Skin epidermis (tissue), 12 donors: ENCODE measurements around the gene SPTLC2.
"Not testable (repeated sequence)": the region's sequence is repeated elsewhere in the genome, so short reads cannot be mapped to it uniquely, and the experiment has no call there.

Experiments used
- H3K27ac ChIP-seq, 21 experiments: fragments of 200-600 bp; sonication (generic) in 11 of 21; one replicate each; pipeline ENCODE4 v1.5.0; 2020; ENCODE audit warnings: mild to moderate bottlenecking in 3 of 21, inconsistent platforms in 2 of 21, moderate library complexity in 2 of 21
- H3K4me3 ChIP-seq, 7 experiments: fragments of 200-600 bp; sonication (generic) in 2 of 7; one replicate each; pipeline ENCODE4 v1.5.0; 2020; ENCODE audit warnings: inconsistent platforms in 2 of 7, mild to moderate bottlenecking in 2 of 7, moderate library complexity in 1 of 7

SPTLC2 gene

DNA sequence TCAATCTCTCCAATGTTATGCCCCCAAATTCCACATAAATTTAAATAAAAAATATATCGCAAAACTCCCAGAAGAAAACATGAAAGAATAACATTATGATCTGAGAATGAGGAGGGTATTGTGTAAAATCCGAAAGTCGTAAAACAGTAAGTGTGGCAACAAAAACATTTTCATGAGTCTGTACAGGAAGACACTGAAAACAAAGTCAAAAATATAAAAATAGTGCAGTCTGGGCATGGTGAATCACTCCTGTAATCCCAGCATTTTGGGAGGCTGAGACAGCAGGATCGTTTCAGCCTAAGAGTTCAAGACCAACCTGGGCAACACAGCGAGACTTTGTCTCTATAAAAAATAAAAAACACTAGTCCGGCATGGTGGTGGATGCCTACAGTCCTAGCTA, 57.1 kb downstream of the SPTLC2 start:
- H3K4me3 ChIP-seq = no peak overlapping the region
- no peak overlapping the region for H3K27ac ChIP-seq

DNA sequence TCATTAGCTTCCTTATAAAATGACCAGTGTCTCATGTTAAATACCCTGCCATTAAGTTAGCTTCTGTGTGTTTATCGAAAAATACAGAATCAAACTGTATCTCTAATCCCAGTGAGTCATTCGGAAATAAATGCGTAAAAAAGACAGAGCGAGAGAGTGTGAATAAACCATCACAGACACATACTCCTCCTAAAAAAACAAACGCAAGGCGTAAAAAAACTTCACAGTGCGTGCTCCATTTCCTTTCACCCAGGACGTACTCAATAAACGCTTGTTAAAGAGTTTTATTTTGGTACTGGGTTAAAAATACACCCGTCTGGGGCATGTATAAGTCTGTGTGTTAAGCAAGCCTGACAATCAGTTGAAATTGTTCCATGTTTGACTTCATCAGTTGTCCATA, 59.0 kb downstream of the SPTLC2 start:
- Histone ChIP-seq H3K27ac (peak overlapping the region in 2 of 21 experiments; percentile 3 to 30), H3K4me3 (no peak overlapping the region)

DNA sequence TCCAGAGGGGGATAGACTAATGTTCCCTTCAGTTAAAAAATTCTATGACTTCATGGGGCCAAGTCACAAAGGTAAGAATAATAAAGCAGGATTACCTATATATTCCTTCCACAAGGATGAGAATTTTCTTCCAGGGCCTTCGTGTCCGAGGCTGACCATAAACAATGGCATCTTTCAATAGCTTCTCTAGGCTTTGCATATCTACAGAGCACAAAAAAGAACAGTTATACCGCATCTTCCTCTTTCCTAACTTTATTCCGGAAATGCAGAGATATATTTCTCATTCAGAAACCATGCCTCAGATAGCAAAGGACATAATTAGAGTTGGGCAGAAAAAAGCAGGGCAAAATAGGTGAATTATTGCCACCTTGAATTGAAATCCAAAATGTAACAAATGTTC, 59.5 kb downstream of the SPTLC2 start:
- peak overlapping the region in 2 of 21 experiments; percentile 30 to 48 for H3K27ac ChIP-seq
- H3K4me3 ChIP-seq = no peak overlapping the region

DNA sequence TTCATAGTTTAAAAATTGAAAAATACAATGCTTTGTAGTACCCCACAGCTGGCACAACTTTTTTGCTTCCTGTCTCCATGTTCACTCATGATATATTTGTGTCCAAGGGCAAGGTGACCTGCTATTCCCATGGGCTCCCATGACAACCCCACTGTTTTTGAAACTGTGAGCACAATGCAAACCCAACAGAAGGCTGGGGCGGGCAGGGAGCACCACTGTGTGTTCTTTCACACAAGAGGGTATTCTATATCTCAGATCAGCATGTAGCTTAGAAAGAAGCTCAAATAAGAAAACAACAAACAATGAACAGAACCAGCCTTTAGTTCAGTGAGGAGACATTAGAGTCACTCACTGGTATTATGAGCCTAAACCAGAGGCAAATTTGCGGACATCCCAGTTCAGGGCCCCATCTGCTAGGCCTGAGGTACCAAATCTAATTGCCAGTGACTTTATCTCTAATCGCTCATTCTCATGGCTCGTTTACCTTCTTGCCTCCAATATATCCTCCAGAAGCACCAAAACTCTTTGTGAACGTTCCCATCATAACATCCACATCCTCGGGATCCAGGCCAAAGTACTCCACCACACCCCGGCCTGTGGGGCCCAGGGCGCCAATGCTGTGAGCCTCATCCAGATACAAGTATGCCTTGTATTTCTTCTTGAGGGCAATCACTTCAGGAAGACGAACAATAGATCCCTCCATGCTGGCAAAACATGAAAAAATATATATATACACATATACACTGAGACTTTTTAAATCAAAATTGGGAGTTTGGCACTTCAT, 61.4 kb downstream of the SPTLC2 start:
- H3K27ac ChIP-seq = peak overlapping the region in 9 of 21 experiments; percentile 6 to 69 (median 50)

DNA sequence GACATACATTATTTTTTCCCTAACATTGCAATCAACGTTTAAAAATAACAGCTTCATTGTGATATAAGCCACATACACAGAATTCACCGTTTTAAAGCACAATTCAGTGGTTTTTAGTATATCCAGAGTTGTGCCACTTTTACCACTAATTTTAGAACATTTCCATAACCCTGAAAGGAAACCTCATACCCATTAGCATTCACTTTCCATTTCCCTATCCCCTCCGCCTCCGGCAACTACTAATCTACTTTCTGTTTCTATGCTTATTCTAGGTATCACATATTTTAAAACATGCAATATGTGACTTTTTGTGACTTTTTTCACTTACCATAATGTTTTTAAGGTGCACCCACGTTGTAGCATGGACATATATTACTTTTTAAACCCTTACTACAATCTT, 62.2 kb downstream of the SPTLC2 start:
- peak overlapping the region in 9 of 21 experiments; percentile 0 to 69 (median 22) for H3K27ac ChIP-seq

More for the DNA sequence above, 61.4 kb downstream of the SPTLC2 start:
- no peak overlapping the region for H3K4me3 ChIP-seq

DNA sequence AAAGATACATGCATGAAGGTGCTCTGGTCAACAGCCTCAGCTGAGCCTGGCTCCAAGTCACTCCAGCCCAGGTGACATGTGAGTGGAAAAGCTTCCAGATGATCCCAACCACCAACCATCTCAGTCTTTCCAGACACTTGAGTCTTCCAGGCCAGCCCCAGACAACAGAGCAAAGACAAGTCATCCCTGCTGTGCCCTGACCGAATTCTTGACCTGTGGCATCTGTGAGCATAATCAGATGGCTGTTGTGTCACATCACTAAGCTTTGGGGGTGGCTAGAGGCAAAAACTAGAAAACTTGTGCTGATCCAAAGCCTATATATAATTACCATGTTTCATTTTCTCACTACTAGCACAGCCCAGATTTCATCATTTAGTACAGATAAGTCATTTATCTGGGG, 67.0 kb downstream of the SPTLC2 start:
- Histone ChIP-seq H3K4me3 (no peak overlapping the region), H3K27ac (no peak overlapping the region)

More for the DNA sequence above, 62.2 kb downstream of the SPTLC2 start:
- H3K4me3 ChIP-seq = no peak overlapping the region

DNA sequence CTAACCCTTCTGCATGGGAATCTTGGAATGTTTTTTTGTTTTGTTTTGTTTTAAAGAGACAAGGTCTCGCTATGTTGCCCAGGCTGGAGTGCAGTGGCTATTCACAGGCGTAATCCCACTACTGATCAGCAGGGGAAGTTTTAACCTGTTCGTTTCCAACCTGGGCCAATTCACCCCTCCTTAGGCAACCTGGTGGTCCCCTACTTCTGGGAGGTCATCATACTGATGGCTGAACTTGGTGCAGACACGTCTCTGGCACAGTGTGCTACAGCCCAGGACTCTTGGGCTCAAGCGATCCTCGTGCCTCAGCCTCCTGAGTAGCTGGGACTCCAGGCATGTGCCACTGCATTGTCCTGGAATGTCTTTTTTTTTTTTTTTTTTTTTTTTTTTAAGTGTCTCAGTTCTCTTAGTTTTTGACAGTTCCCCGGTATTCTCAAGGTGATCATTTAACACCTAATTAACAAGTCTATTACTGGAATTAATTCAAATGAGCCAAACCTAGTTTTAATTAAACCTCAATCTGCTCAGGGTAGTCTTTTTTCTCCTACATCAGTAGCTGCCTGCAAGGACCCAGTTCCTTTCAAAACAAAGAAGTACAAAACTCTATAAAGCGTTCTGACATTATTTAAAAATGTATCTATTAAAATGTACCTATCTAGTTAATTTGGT, 68.8 kb downstream of the SPTLC2 start:
- H3K4me3 ChIP-seq = no peak overlapping the region
- H3K27ac ChIP-seq = no peak overlapping the region

DNA sequence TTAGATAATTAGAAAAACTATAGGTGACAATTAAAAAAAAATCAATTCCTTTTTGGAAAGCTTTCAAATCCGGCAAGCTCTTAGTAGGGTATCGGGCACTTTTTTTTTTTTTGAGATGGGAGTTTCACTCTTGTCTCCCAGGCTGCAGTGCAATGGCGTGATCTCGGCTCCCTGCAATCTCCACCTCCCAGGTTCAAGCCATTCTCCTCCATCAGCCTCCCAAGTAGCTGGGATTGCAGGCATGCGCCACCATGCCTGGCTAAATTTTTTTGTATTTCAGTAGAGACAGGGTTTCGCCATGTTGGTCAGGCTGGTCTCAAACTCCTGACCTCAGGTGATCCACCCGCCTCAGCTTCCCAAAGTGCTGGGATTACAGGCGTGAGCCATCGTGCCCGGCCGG, 71.3 kb downstream of the SPTLC2 start:
- H3K4me3 ChIP-seq = not testable (repeated sequence)

DNA sequence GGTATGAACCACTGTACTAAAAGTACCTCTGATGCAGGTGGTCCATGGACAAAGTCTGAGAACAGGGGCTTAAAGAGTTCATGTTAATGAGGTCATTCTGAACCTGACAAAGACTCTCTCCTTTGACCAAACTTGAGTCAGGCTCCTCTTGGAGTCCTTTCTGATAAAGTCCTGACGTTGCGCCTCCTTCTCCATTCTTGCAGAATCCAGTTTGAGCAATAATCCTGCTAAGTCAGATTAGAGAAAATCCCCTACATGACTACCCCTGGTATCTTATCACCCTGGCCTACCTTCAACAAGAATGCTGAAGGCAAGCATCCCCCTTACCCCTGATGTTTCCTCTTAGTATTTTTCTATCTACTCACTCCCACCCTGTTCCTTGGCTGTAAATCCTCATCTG, 71.9 kb downstream of the SPTLC2 start:
- H3K4me3 ChIP-seq = no peak overlapping the region
- no peak overlapping the region for H3K27ac ChIP-seq

More for the DNA sequence above, 71.3 kb downstream of the SPTLC2 start:
- H3K27ac ChIP-seq = not testable (repeated sequence)

DNA sequence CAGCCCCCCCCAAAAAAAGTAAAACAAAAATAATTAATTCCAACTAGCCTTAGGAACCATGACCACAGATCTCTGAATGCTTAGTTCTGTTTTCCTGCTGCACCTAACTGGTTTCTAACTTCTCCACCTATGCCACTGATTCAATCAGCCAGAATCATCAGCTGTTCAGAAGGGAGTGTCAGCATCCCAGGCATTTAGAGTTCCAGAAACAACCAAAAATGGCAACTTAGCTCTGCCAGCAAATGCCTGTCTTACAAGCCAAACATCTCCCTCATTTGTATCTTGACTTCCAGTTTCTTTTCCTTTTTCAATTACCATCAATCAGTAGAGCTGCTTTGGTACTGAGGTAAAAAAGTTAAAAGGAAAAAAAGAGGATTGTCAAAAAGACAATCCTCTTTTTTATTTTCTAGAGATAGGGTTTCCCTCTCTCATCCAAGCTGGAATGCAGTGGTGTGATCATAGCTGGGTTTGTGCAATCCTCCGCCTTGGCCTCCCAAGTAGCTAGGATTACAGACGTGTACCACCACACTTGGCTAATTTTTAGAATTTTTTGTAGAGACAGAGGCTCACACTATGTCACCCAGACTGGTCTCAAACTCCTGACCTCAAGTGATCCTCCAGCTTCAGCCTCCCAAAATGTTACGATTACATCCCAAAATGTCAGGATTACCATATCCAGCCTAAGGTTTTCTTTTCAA, 72.7 kb downstream of the SPTLC2 start:
- Histone ChIP-seq H3K27ac (peak overlapping the region in 6 of 21 experiments; percentile 11 to 65 (median 53)), H3K4me3 (no peak overlapping the region)

DNA sequence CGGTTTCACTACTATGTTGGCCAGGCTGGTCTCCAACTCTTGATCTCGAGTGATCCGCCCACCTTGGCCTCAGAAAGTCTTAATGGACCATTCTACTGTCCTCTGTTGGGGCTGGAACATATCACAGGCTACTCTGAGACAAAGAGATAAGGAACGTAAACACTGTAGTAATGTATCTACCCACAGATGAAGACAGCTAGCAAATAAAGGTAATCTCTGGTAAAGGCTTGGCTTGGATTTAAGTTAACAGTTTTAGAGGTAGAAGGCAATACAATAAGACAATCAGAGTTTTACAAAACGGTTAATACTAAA, 73.2 kb downstream of the SPTLC2 start:
- peak overlapping the region in 15 of 21 experiments; percentile 1 to 65 (median 28) for H3K27ac ChIP-seq
- no peak overlapping the region for H3K4me3 ChIP-seq

DNA sequence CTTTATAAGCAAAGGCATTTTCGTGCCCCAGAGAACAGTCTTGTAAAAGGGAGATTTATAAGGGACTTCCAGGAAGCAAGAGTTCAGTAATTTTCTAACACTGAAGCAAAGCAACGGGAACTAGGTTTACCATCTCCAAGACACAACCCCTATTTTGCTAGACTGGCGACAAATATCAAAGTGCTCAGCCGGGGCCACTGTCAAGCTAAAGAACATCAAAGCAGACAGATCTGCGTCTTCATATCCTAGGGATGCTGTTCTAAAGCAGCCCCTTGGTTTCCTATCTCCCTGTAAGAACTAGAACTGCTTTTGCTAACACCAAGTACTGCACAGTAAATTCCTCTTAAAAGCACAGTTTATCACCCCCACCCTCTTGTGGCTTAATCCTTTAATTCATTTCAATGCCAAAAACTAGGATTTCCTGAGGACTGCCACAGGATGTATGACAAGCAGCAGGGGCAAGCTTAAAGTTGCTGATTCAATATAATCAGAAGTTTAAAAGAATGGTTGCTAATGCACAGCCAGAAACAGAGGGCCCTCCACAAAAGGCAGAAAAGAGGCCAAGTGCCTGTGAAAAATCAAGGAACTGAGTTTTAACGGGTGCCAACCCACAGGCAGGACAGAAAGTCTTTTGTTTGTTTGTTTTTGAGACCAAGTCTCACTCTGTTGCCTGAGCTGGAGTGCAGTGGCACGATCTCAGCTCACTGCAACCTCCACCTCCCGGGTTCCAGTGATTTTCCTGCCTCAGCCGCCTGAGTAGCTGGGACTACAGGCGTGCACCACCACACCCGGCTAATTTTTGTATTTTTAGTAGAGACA, 73.8 kb downstream of the SPTLC2 start:
- Histone ChIP-seq H3K27ac (peak overlapping the region in 17 of 21 experiments; percentile 1 to 70 (median 40)), H3K4me3 (no peak overlapping the region)

DNA sequence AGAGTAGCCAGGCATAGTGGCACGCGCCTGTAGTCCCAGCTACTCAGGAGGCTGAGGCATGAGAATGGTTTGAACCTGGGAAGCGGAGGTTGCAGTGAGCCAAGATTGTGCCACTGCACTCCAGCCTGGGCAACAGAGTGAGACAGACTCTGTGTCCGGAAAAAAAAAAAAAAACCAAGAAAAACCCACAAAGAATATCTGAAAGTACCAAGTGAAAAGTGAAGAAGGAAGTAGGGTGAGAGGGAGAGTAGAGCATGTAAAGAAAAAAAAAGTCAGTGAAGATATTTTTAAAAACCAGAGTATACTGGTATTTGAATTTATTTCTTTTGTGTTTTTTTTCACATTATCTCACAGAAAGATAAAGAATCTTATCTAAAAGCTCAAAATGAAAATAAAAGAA, 74.5 kb downstream of the SPTLC2 start:
- H3K27ac ChIP-seq = peak overlapping the region in 7 of 21 experiments; percentile 8 to 65 (median 29)
- no peak overlapping the region for H3K4me3 ChIP-seq

DNA sequence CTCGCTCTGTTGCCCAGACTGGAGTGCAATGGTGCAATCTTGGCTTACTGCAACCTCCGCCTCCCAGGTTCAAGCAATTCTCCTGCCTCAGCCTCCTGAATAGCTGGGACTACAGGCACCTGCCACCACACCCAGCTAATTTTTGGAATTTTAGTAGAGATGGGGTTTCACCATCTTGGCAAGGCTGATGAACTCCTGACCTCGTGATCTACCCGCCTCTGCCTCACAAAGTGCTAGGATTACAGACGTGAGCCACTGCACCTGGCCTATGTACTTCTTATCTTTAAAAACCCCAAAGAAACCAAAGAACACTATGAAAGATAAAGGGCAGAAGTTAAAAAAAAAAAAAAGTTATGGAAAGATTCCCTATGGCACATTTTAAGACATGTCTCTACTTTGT, 79.5 kb downstream of the SPTLC2 start:
- H3K27ac ChIP-seq, H3K4me3 ChIP-seq: not testable (repeated sequence)

DNA sequence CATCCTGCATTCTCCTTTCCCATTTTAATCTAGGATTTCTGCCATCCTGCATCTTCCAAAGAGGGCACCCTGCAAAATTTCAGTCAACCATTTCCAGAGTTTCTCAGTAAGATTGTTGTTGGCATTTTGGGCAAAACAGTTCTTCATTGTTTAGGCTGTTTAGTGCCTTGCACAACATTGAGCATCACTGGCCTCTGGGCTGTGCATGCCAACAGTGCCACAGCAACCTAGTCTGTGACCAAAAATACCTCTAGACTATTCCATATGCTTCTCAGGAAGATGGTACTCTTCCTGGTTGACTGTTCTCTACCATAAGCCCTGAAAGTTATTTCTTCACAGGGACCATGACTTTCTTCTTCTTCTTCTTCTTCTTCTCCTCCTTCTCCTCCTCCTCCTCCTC, 85.4 kb downstream of the SPTLC2 start:
- Histone ChIP-seq H3K27ac (no peak overlapping the region), H3K4me3 (no peak overlapping the region)

DNA sequence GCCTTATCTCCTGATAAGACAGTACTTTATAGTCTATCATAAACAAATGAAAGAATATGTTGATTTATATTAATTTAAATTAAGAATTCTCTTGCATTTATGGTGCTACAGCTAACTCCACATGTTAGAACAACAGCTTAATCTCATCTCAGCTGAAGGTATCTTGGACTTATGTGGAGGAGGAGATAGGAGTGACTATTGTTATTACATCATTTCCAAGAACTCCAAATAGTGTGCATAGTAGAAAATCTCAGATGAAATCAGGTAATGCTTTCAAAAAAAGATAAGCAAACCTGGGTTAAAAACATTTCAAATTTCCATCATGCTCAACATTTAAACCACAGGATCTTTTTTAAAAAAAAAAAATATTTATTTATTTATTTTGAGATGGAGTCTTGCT, 86.5 kb downstream of the SPTLC2 start:
- Histone ChIP-seq H3K27ac (no peak overlapping the region), H3K4me3 (no peak overlapping the region)

DNA sequence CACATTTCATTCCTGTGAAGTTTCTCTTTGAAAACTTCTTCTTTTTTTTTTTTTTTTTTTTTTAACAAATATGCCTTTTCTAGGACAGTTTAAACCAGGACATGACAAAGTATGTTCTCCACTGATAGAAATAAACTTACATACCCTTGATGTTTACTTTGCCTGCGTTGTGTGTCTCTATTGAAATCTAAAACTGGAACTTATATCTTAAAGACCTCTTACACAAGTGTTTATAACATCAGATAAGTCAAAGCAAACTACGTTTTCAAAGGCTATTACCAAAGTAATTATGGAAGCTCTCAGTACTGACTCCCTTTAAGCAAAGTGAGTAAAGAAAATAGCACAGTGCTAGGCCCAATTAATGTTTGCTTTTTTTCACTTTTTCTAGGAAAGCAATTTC, 87.2 kb downstream of the SPTLC2 start:
- no peak overlapping the region for H3K4me3 ChIP-seq
- no peak overlapping the region for H3K27ac ChIP-seq

DNA sequence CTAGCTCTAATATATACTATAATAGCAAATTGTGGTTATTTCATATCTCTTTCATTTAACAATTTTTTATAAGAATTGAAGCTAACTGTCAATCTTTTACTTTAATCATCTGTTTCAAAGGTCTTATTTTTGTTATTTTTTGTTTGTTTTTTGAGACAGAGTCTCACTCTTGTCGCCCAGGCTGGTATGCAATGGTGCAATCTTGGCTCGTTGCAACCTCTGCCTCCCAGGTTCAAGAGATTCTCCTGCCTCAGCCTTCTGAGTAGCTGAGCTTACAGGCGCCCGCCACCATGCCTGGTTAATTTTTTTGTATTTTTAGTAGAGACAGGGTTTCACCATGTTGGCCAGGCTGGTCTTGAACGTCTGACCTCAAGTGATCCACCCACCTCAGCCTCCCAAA, 87.7 kb downstream of the SPTLC2 start:
- H3K27ac ChIP-seq, H3K4me3 ChIP-seq: not testable (repeated sequence)

DNA sequence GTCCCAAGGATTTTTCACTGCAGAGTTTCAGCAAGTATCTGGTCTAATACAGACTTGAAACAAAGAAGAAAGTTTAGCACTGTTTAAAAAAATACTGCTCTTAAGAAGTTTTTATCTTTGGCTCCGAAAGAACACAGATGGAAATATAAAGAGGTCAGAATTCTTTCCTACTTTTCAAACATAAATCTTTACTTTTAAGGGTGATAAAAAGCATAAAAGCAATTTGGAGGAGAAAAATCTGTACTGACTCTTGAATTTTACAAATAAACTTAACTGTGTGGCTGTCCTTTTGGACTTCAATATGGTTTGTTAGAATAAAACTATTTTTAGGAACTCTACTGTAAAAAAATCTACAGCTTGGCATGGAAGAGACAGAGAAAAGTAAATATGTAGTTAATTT, 90.2 kb downstream of the SPTLC2 start:
- H3K27ac ChIP-seq = no peak overlapping the region
- H3K4me3 ChIP-seq = no peak overlapping the region

DNA sequence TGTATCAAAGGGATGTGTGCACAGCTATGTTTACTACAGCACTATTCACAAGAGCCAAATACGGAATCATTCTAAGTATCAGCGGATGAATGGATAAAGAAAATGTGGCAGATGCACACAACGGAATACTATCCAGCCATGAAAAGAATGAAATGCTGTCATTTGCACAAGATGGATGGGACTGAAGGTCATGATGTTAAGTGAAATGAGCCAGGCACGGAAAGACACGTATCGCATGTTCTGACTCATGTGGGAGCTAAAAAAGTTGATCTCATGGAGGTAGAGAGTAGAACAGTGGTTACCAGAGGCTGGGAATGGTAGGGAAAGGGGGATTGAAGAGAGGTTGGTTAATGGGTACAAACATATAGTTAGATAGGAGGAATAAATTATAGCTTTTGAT, 91.9 kb downstream of the SPTLC2 start:
- H3K27ac ChIP-seq = no peak overlapping the region

More for the DNA sequence above, 91.9 kb downstream of the SPTLC2 start:
- H3K4me3 ChIP-seq = no peak overlapping the region
